ENCODE results near the gene IFI44. TPM values are rescaled to one million over a fixed set of nuclear protein-coding genes. Genes with fewer than 3 reads are reported as not detected.

IFI44 gene
- total and polyA plus RNA-seq, 4 donors: 5.9 to 17.9 (median 9.7) TPM

DNA sequence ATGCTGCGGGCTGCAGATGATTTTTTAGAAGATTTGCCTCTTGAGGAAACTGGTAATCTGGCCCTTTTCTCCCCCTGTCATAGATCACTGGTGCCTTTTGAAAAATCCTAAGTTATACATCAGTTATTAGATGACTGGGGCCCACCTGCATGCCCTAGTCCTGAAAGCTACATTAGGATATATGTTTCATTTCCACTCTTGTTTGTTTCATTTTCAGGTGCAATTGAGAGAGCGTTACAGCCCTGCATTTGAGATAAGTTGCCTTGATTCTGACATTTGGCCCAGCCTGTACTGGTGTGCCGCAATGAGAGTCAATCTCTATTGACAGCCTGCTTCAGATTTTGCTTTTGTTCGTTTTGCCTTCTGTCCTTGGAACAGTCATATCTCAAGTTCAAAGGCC lies 8.1 kb upstream of the IFI44 start (continued):
- no peak for TF ChIP-seq RAD21 (IDR thresholded peaks at IDR 0.05)

DNA sequence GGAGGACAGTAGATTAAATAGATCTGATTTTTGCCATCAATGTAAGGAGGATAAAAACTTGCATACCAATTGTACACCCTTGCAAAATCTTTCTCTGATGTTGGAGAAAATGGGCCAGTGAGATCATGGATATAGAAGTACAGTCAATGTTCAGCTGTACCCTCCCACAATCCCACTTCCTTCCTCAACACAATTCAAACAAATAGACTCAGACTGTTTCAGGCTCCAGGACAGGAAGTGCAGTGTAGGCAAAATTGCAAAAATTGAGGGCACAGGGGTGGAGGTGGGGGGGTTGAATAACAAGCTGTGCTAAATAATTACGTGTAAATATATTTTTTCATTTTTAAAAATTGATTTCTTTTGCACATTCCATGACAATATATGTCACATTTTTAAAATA lies 3.9 kb upstream of the IFI44 start:
- Histone ChIP-seq H3K9me3 (ENCODE audit: control insufficient read depth in 4 of 4, low read length in 3 of 4) (peaks cover 0 to 1% (median 0%) of the 10 kb centered on the region in 4 donors), H3K27ac (ENCODE audit: low read depth in 1 of 2, low read length in 2 of 2) (no peak overlapping the region), H3K9ac (ENCODE audit: low read depth in 1 of 2, low read length in 2 of 2) (no peak overlapping the region), H3K36me3 (ENCODE audit: control insufficient read depth in 4 of 4, insufficient read depth in 3 of 4, low read depth in 1 of 4, low read length in 3 of 4) (peaks cover 0 to 4% (median 1%) of the 10 kb centered on the region in 4 donors), H3K4me3 (ENCODE audit: low read depth in 1 of 3, low read length in 3 of 3) (no peak overlapping the region), H3K27me3 (ENCODE audit: control insufficient read depth in 4 of 4, insufficient read depth in 4 of 4, low read length in 3 of 4) (no peaks in the 10 kb centered on the region), H3K4me1 (ENCODE audit: control insufficient read depth in 4 of 4, insufficient read depth in 4 of 4, low read length in 3 of 4) (peaks cover 0 to 8% (median 1%) of the 10 kb centered on the region in 4 donors)
- WGBS: 62% methylated on average over 1 of the region's 1 CpG
- DNase-seq (ENCODE audit: low spot score): no peak
- TF ChIP-seq ZBTB33 (IDR thresholded peaks at IDR 0.05) (no peak), RXRA (IDR thresholded peaks at IDR 0.05) (no peak), HNF4A (conservative IDR thresholded peaks at IDR 0.05) (no peak), YY1 (IDR thresholded peaks at IDR 0.05) (no peak), EGR1 (IDR thresholded peaks at IDR 0.05; ENCODE audit: low read depth in 2 of 2) (no peak), FOXA1 (IDR thresholded peaks at IDR 0.05) (no peak), TAF1 (conservative IDR thresholded peaks at IDR 0.05) (no peak), JUND (IDR thresholded peaks at IDR 0.05) (no peak), NR2F2 (IDR thresholded peaks at IDR 0.05) (no peak), CTCF (IDR thresholded peaks at IDR 0.05; ENCODE audit: low read depth, low read length, missing input control) (no peak), FOXA2 (IDR thresholded peaks at IDR 0.05) (no peak), GABPA (IDR thresholded peaks at IDR 0.05 in 1 of 2, conservative IDR thresholded peaks at IDR 0.05 in 1 of 2) (no peak), RAD21 (IDR thresholded peaks at IDR 0.05) (no peak), SP1 (IDR thresholded peaks at IDR 0.05) (no peak)
- TF ChIP-seq, protein P1, sequence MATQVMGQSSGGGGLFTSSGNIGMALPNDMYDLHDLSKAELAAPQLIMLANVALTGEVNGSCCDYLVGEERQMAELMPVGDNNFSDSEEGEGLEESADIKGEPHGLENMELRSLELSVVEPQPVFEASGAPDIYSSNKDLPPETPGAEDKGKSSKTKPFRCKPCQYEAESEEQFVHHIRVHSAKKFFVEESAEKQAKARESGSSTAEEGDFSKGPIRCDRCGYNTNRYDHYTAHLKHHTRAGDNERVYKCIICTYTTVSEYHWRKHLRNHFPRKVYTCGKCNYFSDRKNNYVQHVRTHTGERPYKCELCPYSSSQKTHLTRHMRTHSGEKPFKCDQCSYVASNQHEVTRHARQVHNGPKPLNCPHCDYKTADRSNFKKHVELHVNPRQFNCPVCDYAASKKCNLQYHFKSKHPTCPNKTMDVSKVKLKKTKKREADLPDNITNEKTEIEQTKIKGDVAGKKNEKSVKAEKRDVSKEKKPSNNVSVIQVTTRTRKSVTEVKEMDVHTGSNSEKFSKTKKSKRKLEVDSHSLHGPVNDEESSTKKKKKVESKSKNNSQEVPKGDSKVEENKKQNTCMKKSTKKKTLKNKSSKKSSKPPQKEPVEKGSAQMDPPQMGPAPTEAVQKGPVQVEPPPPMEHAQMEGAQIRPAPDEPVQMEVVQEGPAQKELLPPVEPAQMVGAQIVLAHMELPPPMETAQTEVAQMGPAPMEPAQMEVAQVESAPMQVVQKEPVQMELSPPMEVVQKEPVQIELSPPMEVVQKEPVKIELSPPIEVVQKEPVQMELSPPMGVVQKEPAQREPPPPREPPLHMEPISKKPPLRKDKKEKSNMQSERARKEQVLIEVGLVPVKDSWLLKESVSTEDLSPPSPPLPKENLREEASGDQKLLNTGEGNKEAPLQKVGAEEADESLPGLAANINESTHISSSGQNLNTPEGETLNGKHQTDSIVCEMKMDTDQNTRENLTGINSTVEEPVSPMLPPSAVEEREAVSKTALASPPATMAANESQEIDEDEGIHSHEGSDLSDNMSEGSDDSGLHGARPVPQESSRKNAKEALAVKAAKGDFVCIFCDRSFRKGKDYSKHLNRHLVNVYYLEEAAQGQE (IDR thresholded peaks at IDR 0.05): no peak
- TF ChIP-seq, protein P2, sequence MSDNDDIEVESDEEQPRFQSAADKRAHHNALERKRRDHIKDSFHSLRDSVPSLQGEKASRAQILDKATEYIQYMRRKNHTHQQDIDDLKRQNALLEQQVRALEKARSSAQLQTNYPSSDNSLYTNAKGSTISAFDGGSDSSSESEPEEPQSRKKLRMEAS (IDR thresholded peaks at IDR 0.05): no peak
